Fibroblast of pulmonary artery (primary cell): ENCODE measurements around the gene RAPGEF3.

Source experiments
- DNase-seq: peaks from one replicate; pipeline ENCODE4 v3.0.0-alpha.2; 2010; ENCODE audit warnings: low read depth
- H3K4me3 ChIP-seq: replicated peaks from 2 replicates; pipeline ENCODE4 v1.5.1; 2011; ENCODE audit warnings: low read depth, mild to moderate bottlenecking, control low read depth, low read length, moderate library complexity
- CTCF ChIP-seq: IDR thresholded peaks from 2 replicates; pipeline ENCODE4 v1.5.1; 2011; ENCODE audit warnings: mild to moderate bottlenecking, control low read depth, low read length, inconsistent platforms; ENCODE audit errors: missing control alignments

The RAPGEF3 gene

DNA sequence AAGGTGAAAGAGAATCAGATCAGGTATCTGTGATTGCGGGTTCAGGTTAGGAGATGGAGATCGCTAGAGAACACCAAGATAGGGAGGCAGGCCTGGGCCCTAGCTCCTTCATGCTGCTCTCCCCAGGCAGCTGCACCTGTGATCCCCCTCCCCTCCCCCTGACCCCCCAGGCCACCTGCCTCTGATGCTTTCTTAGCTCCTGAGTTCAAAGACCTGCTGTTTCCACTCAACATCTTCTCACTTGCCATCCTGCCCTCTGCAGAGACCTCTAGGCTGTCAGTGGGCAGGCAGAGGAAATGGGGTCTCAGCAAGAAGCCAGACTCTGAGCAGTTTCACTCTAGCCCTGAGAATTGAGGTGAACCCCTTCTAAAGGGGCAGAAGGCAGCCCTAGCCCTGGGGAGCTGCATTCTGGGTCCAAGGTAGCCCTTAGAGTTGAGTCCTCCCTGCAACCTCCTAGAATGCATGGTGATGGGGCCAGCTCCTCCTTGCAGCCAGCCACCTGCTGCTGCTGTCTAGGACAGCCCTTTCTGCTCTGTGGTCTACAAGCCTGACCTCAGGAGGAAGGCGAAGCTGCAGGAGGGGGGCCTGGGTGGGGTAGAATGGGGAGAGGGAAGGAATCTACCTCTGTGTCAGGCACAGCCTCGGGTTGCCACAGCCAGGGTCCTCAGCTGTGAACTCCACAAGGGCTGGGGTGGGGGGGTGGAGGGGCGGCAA, 8.0 kb upstream of the RAPGEF3 start:
- TF ChIP-seq CTCF: no peak
- no peak for DNase-seq
- H3K4me3 ChIP-seq: no peak overlapping the region

- no peak for TF ChIP-seq CTCF
- DNase-seq: no peak
- H3K4me3 ChIP-seq: no peak overlapping the region
Measured at GRCh38 chr12:47763481-47764346, 5.0 kb upstream of the RAPGEF3 start.

DNA sequence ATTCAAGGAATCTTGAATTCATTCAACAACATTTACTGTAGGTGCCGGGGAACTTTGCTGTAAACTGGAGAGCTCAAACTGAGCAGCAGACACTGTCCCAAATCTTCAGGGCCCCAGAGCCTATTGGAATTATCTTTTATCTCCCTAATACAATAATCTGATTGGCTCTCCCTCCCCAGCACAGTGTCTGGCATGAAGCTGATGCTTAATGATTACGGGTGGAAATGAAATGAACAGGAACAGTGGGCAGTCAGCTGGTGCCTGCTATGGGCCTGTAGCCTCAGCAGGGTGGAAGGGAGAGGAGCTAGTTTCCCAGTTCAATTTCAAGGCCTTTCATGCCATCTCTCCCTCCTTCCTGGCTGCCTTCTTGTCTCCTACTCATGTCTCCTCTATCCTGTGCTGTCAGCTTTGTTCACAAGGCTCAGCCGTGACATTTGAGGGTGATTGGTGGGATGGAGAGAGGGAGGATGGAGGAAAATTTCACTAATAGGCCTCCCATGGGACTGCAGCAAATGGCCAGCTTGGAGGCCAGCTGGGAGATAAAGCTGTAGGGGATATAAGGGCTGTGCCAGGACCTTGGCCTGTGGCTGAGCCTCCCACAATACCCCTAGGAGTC, 4.3 kb upstream of the RAPGEF3 start:
- H3K4me3 ChIP-seq: no peak overlapping the region
- DNase-seq: no peak
- TF ChIP-seq CTCF: no peak

DNA sequence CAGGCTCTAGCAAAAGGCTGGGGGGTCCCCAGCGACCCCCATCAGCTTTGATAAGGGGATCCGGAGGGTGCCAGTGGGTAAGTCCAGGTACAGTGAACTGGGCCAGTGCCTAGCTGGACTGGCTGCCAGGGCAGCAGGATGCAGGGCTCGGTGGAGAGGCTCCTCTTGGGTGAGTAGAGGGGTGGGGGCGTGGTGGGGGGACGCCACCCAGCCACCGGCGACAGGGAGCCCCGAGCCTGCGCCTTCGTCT, 171 bp downstream of the RAPGEF3 start:
- no peak for DNase-seq
- no peak for TF ChIP-seq CTCF
- H3K4me3 ChIP-seq: peak overlapping the region; percentile 58

GRCh38 chr12:47757840-47758583, 668 bp downstream of the RAPGEF3 start:
- no peak for DNase-seq
- TF ChIP-seq CTCF: no peak
- H3K4me3 ChIP-seq: peak overlapping the region; percentile 58

DNA sequence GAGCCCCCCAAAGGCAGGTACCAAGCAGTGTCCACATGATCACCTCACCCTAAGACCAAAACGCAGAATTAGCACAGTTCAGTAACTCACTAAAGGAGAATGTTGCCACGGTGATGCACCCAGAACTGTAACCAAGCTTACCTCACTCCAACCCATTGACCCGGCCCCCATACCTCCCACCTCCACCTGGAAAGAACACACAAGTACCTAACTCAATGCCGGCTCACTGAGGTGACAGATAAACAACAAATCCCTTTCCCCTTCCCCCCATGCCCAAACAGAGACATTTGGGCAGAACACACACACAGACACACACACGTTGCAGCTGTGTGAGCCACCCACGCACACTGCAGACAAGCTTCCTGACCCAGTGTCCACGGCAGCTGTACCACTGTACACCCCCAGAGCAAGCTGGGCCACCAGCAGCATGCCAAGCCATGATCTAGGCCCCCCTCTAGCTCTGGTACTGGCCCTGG, 1.3 kb downstream of the RAPGEF3 start:
- peak overlapping the region; percentile 58 for H3K4me3 ChIP-seq
- no peak for DNase-seq
- no peak for TF ChIP-seq CTCF
